ENCODE results near the gene GAL3ST2. TPM values are rescaled to one million over a fixed set of nuclear protein-coding genes. Genes with fewer than 3 reads are reported as not detected.
"Not testable (repeated sequence)": the region's sequence is repeated elsewhere in the genome, so short reads cannot be mapped to it uniquely, and the experiment has no call there.

GAL3ST2 gene
- total RNA-seq, 1 donor from 2014 or later, result not detected

DNA sequence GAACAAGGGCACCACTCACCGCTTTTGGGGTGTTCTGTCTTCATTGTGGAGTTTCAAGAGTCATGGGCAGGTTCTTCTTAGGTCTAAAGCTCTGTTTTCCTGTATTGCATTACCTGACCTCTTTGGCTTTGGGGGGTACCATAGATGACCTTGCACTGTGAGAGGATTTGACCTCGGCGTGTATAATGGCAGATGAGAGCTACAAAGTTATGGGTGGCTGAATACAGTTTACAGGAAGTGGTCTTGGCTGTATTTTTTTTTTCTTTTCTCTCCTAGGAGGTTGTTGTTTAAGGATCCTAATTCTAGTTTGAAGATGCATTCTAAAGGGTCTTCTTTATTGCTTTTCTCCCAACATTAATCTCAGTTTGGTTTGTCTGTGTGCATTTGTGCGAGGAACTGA is 11.5 kb downstream of the GAL3ST2 start:
- H3K27ac ChIP-seq (ENCODE audit: low read depth, low read length), result no peak overlapping the region
- H3K4me1 ChIP-seq (ENCODE audit: control insufficient read depth in 3 of 3, insufficient read depth in 3 of 3, low read length in 3 of 3), result no peaks in the 10 kb centered on the region
- H3K9ac ChIP-seq (ENCODE audit: low read depth in 1 of 3, low read length in 3 of 3), result no peak overlapping the region
- no peak overlapping the region for H3K4me3 ChIP-seq (ENCODE audit: low read length in 3 of 3)
- H3K9me3 ChIP-seq (ENCODE audit: control insufficient read depth in 3 of 3, low read length in 3 of 3), result no peaks in the 10 kb centered on the region
- H3K36me3 ChIP-seq (ENCODE audit: control insufficient read depth in 3 of 3, insufficient read depth in 3 of 3, low read length in 3 of 3), result no peaks in the 10 kb centered on the region
- H3K27me3 ChIP-seq (ENCODE audit: control insufficient read depth in 3 of 3, insufficient read depth in 3 of 3, low read length in 3 of 3), result no peaks in the 10 kb centered on the region

DNA sequence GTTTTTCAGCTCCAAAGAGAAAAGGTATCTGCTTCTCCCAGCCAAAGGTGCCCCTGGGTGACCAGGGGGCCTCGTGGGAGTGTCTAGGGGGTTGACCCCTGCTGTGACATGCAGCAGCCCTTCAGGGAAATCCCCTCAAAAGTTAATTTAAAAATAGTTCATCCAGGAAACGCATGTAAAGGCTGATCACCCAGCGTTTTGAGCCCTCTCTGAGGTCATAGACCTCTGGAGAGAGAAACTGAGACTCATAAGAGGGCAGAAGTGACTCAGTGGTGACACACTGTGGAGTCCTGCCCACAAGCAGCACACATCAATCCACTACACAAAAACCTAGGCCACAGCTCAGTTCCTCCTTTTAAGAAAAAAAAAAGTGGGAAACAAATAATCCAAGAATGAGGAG is 11.9 kb downstream of the GAL3ST2 start:
- no peaks in the 10 kb centered on the region for H3K36me3 ChIP-seq (ENCODE audit: control insufficient read depth in 3 of 3, insufficient read depth in 3 of 3, low read length in 3 of 3)
- H3K4me3 ChIP-seq (ENCODE audit: low read length in 3 of 3), result no peak overlapping the region
- H3K27me3 ChIP-seq (ENCODE audit: control insufficient read depth in 3 of 3, insufficient read depth in 3 of 3, low read length in 3 of 3), result no peaks in the 10 kb centered on the region
- H3K27ac ChIP-seq (ENCODE audit: low read depth, low read length), result no peak overlapping the region
- no peaks in the 10 kb centered on the region for H3K4me1 ChIP-seq (ENCODE audit: control insufficient read depth in 3 of 3, insufficient read depth in 3 of 3, low read length in 3 of 3)
- no peak overlapping the region for H3K9ac ChIP-seq (ENCODE audit: low read depth in 1 of 3, low read length in 3 of 3)
- no peaks in the 10 kb centered on the region for H3K9me3 ChIP-seq (ENCODE audit: control insufficient read depth in 3 of 3, low read length in 3 of 3)

DNA sequence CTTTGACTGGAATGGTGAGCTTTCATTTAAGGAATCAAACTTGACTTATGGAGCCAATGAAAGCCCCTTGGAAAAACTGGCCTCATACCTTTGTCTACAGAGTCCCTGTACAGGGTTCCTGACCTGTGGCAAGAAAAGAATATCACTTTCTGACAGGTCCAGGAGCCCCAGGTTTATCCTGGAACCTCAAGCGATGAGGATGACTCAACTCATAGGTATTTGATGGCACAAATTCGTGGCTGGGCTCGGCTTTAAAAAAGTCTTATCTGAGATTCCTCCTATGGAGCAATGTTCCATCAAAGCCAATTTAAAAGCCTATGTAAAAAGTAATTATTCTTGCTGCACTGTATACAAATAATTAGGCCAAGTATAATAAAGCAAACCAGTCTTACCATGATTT is 14.8 kb downstream of the GAL3ST2 start:
- H3K36me3 ChIP-seq (ENCODE audit: control insufficient read depth in 3 of 3, insufficient read depth in 3 of 3, low read length in 3 of 3); H3K9me3 ChIP-seq (ENCODE audit: control insufficient read depth in 3 of 3, low read length in 3 of 3); H3K4me3 ChIP-seq (ENCODE audit: low read length in 3 of 3); H3K9ac ChIP-seq (ENCODE audit: low read depth in 1 of 3, low read length in 3 of 3); H3K27me3 ChIP-seq (ENCODE audit: control insufficient read depth in 3 of 3, insufficient read depth in 3 of 3, low read length in 3 of 3); H3K27ac ChIP-seq (ENCODE audit: low read depth, low read length); H3K4me1 ChIP-seq (ENCODE audit: control insufficient read depth in 3 of 3, insufficient read depth in 3 of 3, low read length in 3 of 3): not testable (repeated sequence)

DNA sequence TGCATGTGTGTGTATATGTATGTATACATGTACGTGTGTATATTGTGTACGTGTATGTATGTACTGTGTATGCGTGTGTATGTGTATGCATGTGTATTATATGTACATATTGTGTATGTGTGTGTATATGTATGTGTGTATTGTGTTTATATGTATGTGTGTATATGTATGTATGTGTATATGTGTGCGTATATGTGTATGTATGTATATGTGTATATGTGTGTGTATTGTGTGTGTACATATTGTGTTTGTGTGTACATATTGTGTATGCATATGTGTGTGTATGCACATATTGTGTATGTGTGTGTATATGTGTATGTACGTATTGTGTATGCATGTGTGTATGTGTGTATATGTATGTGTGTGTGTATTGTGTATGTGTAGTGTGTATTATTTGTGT is 16.8 kb downstream of the GAL3ST2 start:
- no peaks in the 10 kb centered on the region for H3K4me1 ChIP-seq (ENCODE audit: control insufficient read depth in 3 of 3, insufficient read depth in 3 of 3, low read length in 3 of 3)
- no peak overlapping the region for H3K9ac ChIP-seq (ENCODE audit: low read depth in 1 of 3, low read length in 3 of 3)
- H3K27ac ChIP-seq (ENCODE audit: low read depth, low read length), result no peak overlapping the region
- no peaks in the 10 kb centered on the region for H3K9me3 ChIP-seq (ENCODE audit: control insufficient read depth in 3 of 3, low read length in 3 of 3)
- H3K36me3 ChIP-seq (ENCODE audit: control insufficient read depth in 3 of 3, insufficient read depth in 3 of 3, low read length in 3 of 3), result no peaks in the 10 kb centered on the region
- peaks cover 0 to 12% (median 5%) of the 10 kb centered on the region in 3 donors for H3K27me3 ChIP-seq (ENCODE audit: control insufficient read depth in 3 of 3, insufficient read depth in 3 of 3, low read length in 3 of 3)
- H3K4me3 ChIP-seq (ENCODE audit: low read length in 3 of 3), result no peak overlapping the region

DNA sequence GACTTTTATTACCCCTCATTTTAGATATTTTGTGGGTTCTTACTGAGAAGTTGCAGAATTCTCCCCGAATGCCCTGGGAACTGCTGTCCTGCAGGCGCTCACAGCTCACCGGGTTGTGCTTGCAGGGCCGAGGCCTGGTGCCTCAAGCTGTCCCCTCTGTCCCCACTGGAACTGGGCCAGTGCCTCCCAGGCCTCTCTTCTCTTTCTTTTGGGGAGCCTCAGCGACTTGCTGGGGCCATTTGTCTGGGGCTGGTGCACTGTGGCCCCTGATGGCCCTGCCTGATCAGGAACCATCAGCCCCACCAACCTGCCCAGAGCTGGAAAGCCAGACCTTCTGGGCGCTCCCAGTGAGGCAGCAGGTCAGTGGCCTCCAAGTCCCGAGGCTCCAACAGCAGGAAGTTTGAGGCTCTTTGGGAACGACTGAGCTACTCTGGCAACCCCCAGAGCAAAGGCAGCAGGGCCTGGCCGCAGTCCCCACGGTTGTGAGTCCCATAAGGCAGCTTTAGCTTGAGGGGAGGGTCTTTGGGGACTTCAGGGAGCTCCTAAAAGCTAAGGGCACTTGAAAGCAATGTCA is 17.7 kb downstream of the GAL3ST2 start:
- peaks cover 0 to 12% (median 5%) of the 10 kb centered on the region in 3 donors for H3K27me3 ChIP-seq (ENCODE audit: control insufficient read depth in 3 of 3, insufficient read depth in 3 of 3, low read length in 3 of 3)
- no peak overlapping the region for H3K9ac ChIP-seq (ENCODE audit: low read depth in 1 of 3, low read length in 3 of 3)
- no peaks in the 10 kb centered on the region for H3K9me3 ChIP-seq (ENCODE audit: control insufficient read depth in 3 of 3, low read length in 3 of 3)
- no peaks in the 10 kb centered on the region for H3K4me1 ChIP-seq (ENCODE audit: control insufficient read depth in 3 of 3, insufficient read depth in 3 of 3, low read length in 3 of 3)
- no peaks in the 10 kb centered on the region for H3K36me3 ChIP-seq (ENCODE audit: control insufficient read depth in 3 of 3, insufficient read depth in 3 of 3, low read length in 3 of 3)
- no peak overlapping the region for H3K4me3 ChIP-seq (ENCODE audit: low read length in 3 of 3)
- no peak overlapping the region for H3K27ac ChIP-seq (ENCODE audit: low read depth, low read length)

DNA sequence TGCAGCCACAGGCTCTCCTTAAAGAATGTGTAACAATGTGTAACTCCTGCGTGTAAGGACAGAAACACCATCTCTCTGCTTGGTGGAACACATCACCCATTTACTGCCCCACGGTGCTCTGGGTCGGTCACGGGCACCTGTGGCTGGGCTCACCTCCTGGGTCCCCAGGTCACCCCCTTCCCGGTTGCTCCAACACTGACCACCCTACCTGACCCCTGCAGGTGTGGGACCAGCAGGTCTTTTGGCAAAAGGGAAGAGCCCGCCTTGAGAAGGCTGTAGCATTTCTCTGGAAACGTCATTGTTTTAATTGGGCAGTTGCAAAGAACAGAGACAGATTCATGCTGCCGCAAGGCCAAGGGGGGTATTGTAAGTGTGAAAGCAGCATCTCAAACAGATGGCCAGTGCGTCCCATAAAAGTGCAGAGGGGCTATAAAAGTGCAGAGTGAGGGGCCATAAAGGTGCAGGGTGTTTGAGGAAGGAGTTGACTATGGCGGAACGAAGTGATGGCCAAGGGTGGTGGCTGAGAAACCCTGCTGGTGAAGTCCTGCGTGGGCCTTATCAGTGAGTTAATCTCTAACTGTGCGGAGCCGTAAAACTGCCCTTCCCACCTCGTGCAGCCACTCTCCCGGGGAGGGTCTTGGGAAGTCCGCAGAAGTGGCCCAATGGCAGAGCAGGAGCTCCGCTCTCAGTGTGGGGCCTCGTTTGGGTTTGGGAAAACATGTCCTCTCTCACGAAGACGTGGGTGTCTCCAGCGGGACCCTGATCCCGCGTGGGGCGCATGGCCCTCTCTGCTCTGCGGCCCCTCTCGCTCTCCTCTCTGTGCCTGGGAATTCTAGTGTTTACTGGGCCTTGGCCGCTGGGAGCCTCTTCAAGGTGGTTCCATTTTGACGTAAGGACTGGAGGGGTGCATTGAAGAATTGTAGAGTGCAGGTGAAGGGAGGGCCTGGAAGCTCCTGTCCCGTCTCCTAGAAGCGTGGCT is 18.7 kb downstream of the GAL3ST2 start:
- Histone ChIP-seq H3K9me3 (ENCODE audit: control insufficient read depth in 3 of 3, low read length in 3 of 3) (no peaks in the 10 kb centered on the region), H3K27ac (ENCODE audit: low read depth, low read length) (no peak overlapping the region), H3K4me3 (ENCODE audit: low read length in 3 of 3) (no peak overlapping the region), H3K9ac (ENCODE audit: low read depth in 1 of 3, low read length in 3 of 3) (no peak overlapping the region), H3K36me3 (ENCODE audit: control insufficient read depth in 3 of 3, insufficient read depth in 3 of 3, low read length in 3 of 3) (no peaks in the 10 kb centered on the region), H3K4me1 (ENCODE audit: control insufficient read depth in 3 of 3, insufficient read depth in 3 of 3, low read length in 3 of 3) (no peaks in the 10 kb centered on the region), H3K27me3 (ENCODE audit: control insufficient read depth in 3 of 3, insufficient read depth in 3 of 3, low read length in 3 of 3) (peaks cover 0 to 12% (median 5%) of the 10 kb centered on the region in 3 donors)

DNA sequence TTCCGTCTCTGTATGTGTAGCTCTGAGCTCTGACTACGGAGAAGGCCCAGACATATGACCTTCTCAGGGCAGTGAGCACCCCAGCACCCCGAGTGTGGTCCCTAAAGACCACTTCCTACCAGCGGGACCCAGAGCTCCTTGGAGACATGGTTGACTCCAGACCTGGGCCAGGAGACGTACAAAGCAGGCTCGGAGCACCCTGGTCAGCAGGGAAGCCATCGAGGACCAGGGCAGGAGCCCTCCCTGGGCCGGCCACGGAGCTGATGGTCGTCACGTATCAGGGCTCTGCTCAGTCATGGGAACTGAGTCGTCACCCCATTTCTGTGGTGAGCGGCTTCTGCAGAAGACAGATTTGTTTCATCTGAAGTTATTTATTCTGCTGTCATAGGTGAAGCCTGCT is 19.6 kb downstream of the GAL3ST2 start:
- no peaks in the 10 kb centered on the region for H3K36me3 ChIP-seq (ENCODE audit: control insufficient read depth in 3 of 3, insufficient read depth in 3 of 3, low read length in 3 of 3)
- H3K27me3 ChIP-seq (ENCODE audit: control insufficient read depth in 3 of 3, insufficient read depth in 3 of 3, low read length in 3 of 3), result peaks cover 0 to 12% (median 5%) of the 10 kb centered on the region in 3 donors
- H3K4me1 ChIP-seq (ENCODE audit: control insufficient read depth in 3 of 3, insufficient read depth in 3 of 3, low read length in 3 of 3), result no peaks in the 10 kb centered on the region
- H3K27ac ChIP-seq (ENCODE audit: low read depth, low read length), result no peak overlapping the region
- H3K9me3 ChIP-seq (ENCODE audit: control insufficient read depth in 3 of 3, low read length in 3 of 3), result no peaks in the 10 kb centered on the region
- H3K4me3 ChIP-seq (ENCODE audit: low read length in 3 of 3), result no peak overlapping the region
- H3K9ac ChIP-seq (ENCODE audit: low read depth in 1 of 3, low read length in 3 of 3), result no peak overlapping the region

DNA sequence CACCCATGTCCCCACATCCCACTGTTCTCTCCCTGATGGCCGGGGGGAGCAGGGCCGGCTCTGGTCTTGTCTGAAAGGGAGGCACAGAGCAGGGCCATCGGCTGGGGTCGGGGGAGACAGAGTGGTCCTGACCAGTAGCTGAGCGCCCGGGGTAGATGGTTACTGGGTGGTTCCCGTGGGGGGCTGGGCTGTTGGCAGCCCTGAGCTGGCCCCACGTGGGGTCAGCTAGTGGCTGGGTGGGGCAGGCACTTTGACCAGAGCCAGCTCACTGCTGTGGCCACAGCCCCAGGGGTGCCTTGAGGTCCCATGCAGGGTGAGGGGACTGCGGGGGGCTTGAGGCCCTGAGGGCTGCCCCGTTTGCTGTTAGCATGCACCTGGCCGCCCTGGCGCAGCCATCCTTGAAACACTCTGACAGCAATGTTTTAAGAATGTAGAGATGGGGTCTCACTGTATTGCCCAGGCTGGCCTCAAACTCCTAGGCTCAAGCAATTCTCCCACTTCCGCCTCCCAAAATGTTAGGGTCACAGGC is 20.1 kb downstream of the GAL3ST2 start:
- Histone ChIP-seq H3K4me1 (ENCODE audit: control insufficient read depth in 3 of 3, insufficient read depth in 3 of 3, low read length in 3 of 3) (no peaks in the 10 kb centered on the region), H3K36me3 (ENCODE audit: control insufficient read depth in 3 of 3, insufficient read depth in 3 of 3, low read length in 3 of 3) (no peaks in the 10 kb centered on the region), H3K27me3 (ENCODE audit: control insufficient read depth in 3 of 3, insufficient read depth in 3 of 3, low read length in 3 of 3) (peaks cover 0 to 12% (median 5%) of the 10 kb centered on the region in 3 donors), H3K27ac (ENCODE audit: low read depth, low read length) (no peak overlapping the region), H3K4me3 (ENCODE audit: low read length in 3 of 3) (no peak overlapping the region), H3K9me3 (ENCODE audit: control insufficient read depth in 3 of 3, low read length in 3 of 3) (no peaks in the 10 kb centered on the region), H3K9ac (ENCODE audit: low read depth in 1 of 3, low read length in 3 of 3) (no peak overlapping the region)

DNA sequence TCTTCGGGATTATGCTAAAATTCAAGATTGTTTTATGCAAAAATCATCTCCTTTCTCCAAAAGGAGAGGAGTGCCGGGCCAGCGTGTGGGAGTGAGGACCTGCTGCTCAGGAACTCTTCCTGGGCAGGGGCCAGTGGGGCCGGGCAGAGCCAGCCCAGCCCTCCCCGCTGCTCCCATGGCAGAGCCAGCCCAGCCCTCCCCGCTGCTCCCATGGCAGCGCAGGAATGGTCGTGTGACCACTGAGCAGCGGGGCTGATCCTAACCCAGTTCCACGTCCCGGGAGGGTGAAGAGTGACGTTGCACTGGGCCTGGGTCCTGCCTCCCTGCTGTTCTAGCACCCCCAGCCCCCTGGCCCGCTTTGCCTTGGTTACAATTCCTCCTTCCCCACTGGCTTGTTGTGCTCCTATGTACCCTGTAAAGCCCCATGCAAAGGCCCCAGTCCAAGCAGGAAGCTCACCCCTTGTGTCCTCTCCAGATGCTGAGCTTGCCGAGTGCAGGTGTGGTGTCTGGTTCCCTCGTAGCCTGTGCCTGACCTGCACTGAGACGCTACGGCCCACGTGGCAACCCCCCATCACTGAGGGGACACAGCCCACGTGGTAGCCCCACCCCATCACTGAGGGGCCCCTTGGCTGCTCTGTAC is 20.9 kb downstream of the GAL3ST2 start:
- H3K27ac ChIP-seq (ENCODE audit: low read depth, low read length), result no peak overlapping the region
- H3K27me3 ChIP-seq (ENCODE audit: control insufficient read depth in 3 of 3, insufficient read depth in 3 of 3, low read length in 3 of 3), result peaks cover 0 to 12% (median 5%) of the 10 kb centered on the region in 3 donors
- no peak overlapping the region for H3K9ac ChIP-seq (ENCODE audit: low read depth in 1 of 3, low read length in 3 of 3)
- no peaks in the 10 kb centered on the region for H3K9me3 ChIP-seq (ENCODE audit: control insufficient read depth in 3 of 3, low read length in 3 of 3)
- no peak overlapping the region for H3K4me3 ChIP-seq (ENCODE audit: low read length in 3 of 3)
- H3K4me1 ChIP-seq (ENCODE audit: control insufficient read depth in 3 of 3, insufficient read depth in 3 of 3, low read length in 3 of 3), result no peaks in the 10 kb centered on the region
- H3K36me3 ChIP-seq (ENCODE audit: control insufficient read depth in 3 of 3, insufficient read depth in 3 of 3, low read length in 3 of 3), result no peaks in the 10 kb centered on the region
